Omental fat pad (tissue), 4 donors: Measurements from ENCODE around the gene SLC25A28. TPM values are rescaled to one million over a fixed set of nuclear protein-coding genes. Genes with fewer than 3 reads are reported as not detected.

Experiments
- ATAC-seq: fragments of 150-250 bp; one replicate; pipeline ENCODE4 v1.9.1; 2016; ENCODE audit warnings: mild to moderate bottlenecking, moderate library complexity; ENCODE audit not compliant: low FRiP score
- DNase-seq: peaks from one replicate; pipeline ENCODE4 v3.0.0-alpha.2; 2019; ENCODE audit warnings: low spot score
- CTCF ChIP-seq, 3 donors: fragments of 450-650 bp; IDR thresholded peaks; one replicate each; pipeline ENCODE4 v1.5.1; 2016 to 2017; ENCODE audit warnings: antibody characterized with exemption in 3 of 3, mild to moderate bottlenecking in 3 of 3, moderate library complexity in 2 of 3
- total RNA-seq, 4 donors: library from RNA; depleted of rRNA; stranded (reverse); fragments of >200 nt; gene quantifications; one replicate each; pipeline ENCODE4 v1.1.0, GENCODE V29; 2016

The SLC25A28 gene
- total RNA-seq, 4 donors from 2014 or later: 30.2 to 45.4 (median 41.7) TPM

GRCh38 chr10:99612167-99612831, 7.9 kb downstream of the SLC25A28 start:
- ATAC-seq (peak; percentile 68), DNase-seq (no peak)
- TF ChIP-seq CTCF (IDR thresholded peaks at IDR 0.05): peak in 2 of 3 donors; percentile 26 to 39

- DNase-seq (no peak), ATAC-seq (no peak)
- no peak for TF ChIP-seq CTCF (IDR thresholded peaks at IDR 0.05)
These were observed 8.9 kb downstream of the SLC25A28 start for GRCh38 chr10:99611326-99611725.

GRCh38 chr10:99610221-99610620, 10.0 kb downstream of the SLC25A28 start:
- DNase-seq (no peak), ATAC-seq (no peak)
- TF ChIP-seq CTCF (IDR thresholded peaks at IDR 0.05): no peak

- TF ChIP-seq CTCF (IDR thresholded peaks at IDR 0.05): no peak
- DNase-seq (no peak), ATAC-seq (no peak)
These were observed 11.1 kb downstream of the SLC25A28 start for GRCh38 chr10:99609186-99609585.

GRCh38 chr10:99605351-99605750, 14.9 kb downstream of the SLC25A28 start:
- no peak for TF ChIP-seq CTCF (IDR thresholded peaks at IDR 0.05)
- ATAC-seq (no peak), DNase-seq (no peak)

- ATAC-seq (no peak), DNase-seq (no peak)
- TF ChIP-seq CTCF (IDR thresholded peaks at IDR 0.05): no peak
These were observed 15.4 kb downstream of the SLC25A28 start for GRCh38 chr10:99604862-99605261.

GRCh38 chr10:99598781-99599509, 21.3 kb downstream of the SLC25A28 start:
- TF ChIP-seq CTCF (IDR thresholded peaks at IDR 0.05): no peak
- ATAC-seq: no peak
- no peak for DNase-seq
